Measurements from ENCODE around the gene SCYL1.

DNA sequence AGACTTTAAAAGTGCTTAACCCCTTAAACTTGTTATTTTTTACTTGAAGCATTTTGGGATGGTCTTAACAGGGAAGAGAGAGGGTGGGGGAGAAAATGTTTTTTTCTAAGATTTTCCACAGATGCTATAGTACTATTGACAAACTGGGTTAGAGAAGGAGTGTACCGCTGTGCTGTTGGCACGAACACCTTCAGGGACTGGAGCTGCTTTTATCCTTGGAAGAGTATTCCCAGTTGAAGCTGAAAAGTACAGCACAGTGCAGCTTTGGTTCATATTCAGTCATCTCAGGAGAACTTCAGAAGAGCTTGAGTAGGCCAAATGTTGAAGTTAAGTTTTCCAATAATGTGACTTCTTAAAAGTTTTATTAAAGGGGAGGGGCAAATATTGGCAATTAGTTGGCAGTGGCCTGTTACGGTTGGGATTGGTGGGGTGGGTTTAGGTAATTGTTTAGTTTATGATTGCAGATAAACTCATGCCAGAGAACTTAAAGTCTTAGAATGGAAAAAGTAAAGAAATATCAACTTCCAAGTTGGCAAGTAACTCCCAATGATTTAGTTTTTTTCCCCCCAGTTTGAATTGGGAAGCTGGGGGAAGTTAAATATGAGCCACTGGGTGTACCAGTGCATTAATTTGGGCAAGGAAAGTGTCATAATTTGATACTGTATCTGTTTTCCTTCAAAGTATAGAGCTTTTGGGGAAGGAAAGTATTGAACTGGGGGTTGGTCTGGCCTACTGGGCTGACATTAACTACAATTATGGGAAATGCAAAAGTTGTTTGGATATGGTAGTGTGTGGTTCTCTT is 23.2 kb upstream of the SCYL1 start:
- TF ChIP-seq, protein P1, sequence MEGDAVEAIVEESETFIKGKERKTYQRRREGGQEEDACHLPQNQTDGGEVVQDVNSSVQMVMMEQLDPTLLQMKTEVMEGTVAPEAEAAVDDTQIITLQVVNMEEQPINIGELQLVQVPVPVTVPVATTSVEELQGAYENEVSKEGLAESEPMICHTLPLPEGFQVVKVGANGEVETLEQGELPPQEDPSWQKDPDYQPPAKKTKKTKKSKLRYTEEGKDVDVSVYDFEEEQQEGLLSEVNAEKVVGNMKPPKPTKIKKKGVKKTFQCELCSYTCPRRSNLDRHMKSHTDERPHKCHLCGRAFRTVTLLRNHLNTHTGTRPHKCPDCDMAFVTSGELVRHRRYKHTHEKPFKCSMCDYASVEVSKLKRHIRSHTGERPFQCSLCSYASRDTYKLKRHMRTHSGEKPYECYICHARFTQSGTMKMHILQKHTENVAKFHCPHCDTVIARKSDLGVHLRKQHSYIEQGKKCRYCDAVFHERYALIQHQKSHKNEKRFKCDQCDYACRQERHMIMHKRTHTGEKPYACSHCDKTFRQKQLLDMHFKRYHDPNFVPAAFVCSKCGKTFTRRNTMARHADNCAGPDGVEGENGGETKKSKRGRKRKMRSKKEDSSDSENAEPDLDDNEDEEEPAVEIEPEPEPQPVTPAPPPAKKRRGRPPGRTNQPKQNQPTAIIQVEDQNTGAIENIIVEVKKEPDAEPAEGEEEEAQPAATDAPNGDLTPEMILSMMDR (conservative IDR thresholded peaks at IDR 0.05), result no peak
- no peak for TF ChIP-seq EZH2 (IDR thresholded peaks at IDR 0.05; ENCODE audit: low read depth)
